Measurements from ENCODE around the gene SDK1.

DNA sequence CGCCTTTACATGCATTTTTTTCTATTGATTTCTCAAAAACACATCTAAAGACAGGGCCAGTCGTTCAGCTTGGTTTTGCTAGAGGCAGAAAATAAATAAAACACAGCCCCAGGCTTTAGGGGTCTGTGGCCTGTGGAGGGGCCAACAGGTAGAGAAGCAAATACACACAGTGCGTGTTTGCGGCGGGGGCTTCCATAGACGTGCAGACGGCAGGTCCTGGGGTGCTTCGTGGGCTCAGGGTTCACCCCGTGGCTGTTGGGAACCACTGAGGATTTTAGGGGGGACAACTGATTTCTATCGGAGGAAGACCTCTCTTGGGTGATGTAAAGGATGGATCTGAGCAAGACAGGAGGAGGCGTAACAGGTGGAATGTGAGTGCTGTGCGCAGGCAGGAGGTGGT lies 935.3 kb downstream of the SDK1 start:
- TF ChIP-seq POLR2A (IDR thresholded peaks at IDR 0.05): no peak
- TF ChIP-seq, protein P1, sequence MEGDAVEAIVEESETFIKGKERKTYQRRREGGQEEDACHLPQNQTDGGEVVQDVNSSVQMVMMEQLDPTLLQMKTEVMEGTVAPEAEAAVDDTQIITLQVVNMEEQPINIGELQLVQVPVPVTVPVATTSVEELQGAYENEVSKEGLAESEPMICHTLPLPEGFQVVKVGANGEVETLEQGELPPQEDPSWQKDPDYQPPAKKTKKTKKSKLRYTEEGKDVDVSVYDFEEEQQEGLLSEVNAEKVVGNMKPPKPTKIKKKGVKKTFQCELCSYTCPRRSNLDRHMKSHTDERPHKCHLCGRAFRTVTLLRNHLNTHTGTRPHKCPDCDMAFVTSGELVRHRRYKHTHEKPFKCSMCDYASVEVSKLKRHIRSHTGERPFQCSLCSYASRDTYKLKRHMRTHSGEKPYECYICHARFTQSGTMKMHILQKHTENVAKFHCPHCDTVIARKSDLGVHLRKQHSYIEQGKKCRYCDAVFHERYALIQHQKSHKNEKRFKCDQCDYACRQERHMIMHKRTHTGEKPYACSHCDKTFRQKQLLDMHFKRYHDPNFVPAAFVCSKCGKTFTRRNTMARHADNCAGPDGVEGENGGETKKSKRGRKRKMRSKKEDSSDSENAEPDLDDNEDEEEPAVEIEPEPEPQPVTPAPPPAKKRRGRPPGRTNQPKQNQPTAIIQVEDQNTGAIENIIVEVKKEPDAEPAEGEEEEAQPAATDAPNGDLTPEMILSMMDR (IDR thresholded peaks at IDR 0.05): no peak
